CD4-positive, alpha-beta memory T cell (primary cell): Measurements from ENCODE around the gene ARMC9. TPM values are rescaled to one million over a fixed set of nuclear protein-coding genes. Genes with fewer than 3 reads are reported as not detected.

Experiments
- CTCF ChIA-PET: fragments of 350-600 bp; sonication (Branson Sonifier 250); formaldehyde crosslinking; loops from one replicate; lab custom pipeline; 2021; ENCODE audit warnings: inconsistent platforms; ENCODE audit not compliant: partially characterized antibody; lab: Charles Lee
- POLR2A ChIA-PET: fragments of 350-600 bp; sonication (Branson Sonifier 250); formaldehyde crosslinking; loops from one replicate; lab custom pipeline; 2021; ENCODE audit not compliant: partially characterized antibody; lab: Charles Lee
- DNase-seq, 5 donors: peaks; one replicate each; pipeline versions ENCODE4 v3.0.0 to v3.0.0-alpha.2; 2020 to 2022; ENCODE audit warnings: mixed read lengths in 1 of 5
- H3K27ac ChIP-seq: one replicate; pipeline ENCODE4 v1.7.0; 2013; ENCODE audit warnings: low read depth, low read length
- H3K27me3 ChIP-seq: 2 replicates; pipeline ENCODE4 v1.7.0; 2013; ENCODE audit warnings: mild to moderate bottlenecking, low read length, moderate library complexity; ENCODE audit not compliant: insufficient read depth
- H3K36me3 ChIP-seq: 2 replicates; pipeline ENCODE4 v1.7.0; 2013; ENCODE audit warnings: mild to moderate bottlenecking, low read length, moderate library complexity; ENCODE audit not compliant: insufficient read depth
- H3K4me1 ChIP-seq: 2 replicates; pipeline ENCODE4 v1.7.0; 2013; ENCODE audit warnings: mild to moderate bottlenecking, low read length, moderate library complexity; ENCODE audit not compliant: insufficient read depth
- H3K4me3 ChIP-seq, 2 donors: one replicate each; pipeline ENCODE4 v1.7.0; 2013; ENCODE audit warnings: low read length in 2 of 2, mild to moderate bottlenecking in 1 of 2
- H3K9me3 ChIP-seq, 2 donors: one replicate each; pipeline ENCODE4 v1.7.0; 2013; ENCODE audit warnings: low read length in 2 of 2, control low read depth in 1 of 2; ENCODE audit not compliant: control insufficient read depth in 1 of 2
- H3K27ac Mint-ChIP-seq, 7 donors: one replicate each; pipeline ENCODE4 v1.8.0; 2020 to 2021; ENCODE audit warnings: mixed read lengths in 7 of 7, mild to moderate bottlenecking in 6 of 7, inconsistent platforms in 3 of 7, moderate library complexity in 3 of 7
- H3K27me3 Mint-ChIP-seq, 2 donors: one replicate each; pipeline ENCODE4 v1.8.0; 2020 to 2021; ENCODE audit warnings: mixed read lengths in 2 of 2
- H3K36me3 Mint-ChIP-seq, 2 donors: one replicate each; pipeline ENCODE4 v1.8.0; 2020 to 2021; ENCODE audit warnings: mixed read lengths in 2 of 2, inconsistent platforms in 1 of 2, mild to moderate bottlenecking in 1 of 2
- H3K4me1 Mint-ChIP-seq, 4 donors: one replicate each; pipeline ENCODE4 v1.8.0; 2020 to 2021; ENCODE audit warnings: mixed read lengths in 4 of 4, mild to moderate bottlenecking in 1 of 4
- H3K4me3 Mint-ChIP-seq, 8 donors: one replicate each; pipeline ENCODE4 v1.8.0; 2020 to 2021; ENCODE audit warnings: mixed read lengths in 8 of 8, mild to moderate bottlenecking in 7 of 8, moderate library complexity in 6 of 8, inconsistent platforms in 3 of 8
- H3K9me3 Mint-ChIP-seq, 8 donors: one replicate each; pipeline ENCODE4 v1.8.0; 2020 to 2021; ENCODE audit warnings: mixed read lengths in 8 of 8, mild to moderate bottlenecking in 5 of 8, inconsistent platforms in 3 of 8, moderate library complexity in 1 of 8
- intact Hi-C: fragments of 100-400 bp; cut with micrococcal nuclease; formaldehyde crosslinking; loops from one replicate; pipeline ENCODE4 v1.15.1; 2023
- polyA plus RNA-seq, 2 donors: library from polyadenylated mRNA; unstranded; fragments of 300-500 nt; fragmentation: Illumina TruSeq; gene quantifications; one replicate each; pipeline ENCODE4 v1.2.3, GENCODE V29; 2021
- total RNA-seq, 2 experiments: library from RNA; stranded (reverse); gene quantifications; one replicate each; pipeline ENCODE4 v1.2.3, GENCODE V29; 2021

Gene ARMC9
- total and polyA plus RNA-seq, 4 experiments from 2014 or later, result 0.50 to 1.4 (median 1.1) TPM; not detected in 1

DNA sequence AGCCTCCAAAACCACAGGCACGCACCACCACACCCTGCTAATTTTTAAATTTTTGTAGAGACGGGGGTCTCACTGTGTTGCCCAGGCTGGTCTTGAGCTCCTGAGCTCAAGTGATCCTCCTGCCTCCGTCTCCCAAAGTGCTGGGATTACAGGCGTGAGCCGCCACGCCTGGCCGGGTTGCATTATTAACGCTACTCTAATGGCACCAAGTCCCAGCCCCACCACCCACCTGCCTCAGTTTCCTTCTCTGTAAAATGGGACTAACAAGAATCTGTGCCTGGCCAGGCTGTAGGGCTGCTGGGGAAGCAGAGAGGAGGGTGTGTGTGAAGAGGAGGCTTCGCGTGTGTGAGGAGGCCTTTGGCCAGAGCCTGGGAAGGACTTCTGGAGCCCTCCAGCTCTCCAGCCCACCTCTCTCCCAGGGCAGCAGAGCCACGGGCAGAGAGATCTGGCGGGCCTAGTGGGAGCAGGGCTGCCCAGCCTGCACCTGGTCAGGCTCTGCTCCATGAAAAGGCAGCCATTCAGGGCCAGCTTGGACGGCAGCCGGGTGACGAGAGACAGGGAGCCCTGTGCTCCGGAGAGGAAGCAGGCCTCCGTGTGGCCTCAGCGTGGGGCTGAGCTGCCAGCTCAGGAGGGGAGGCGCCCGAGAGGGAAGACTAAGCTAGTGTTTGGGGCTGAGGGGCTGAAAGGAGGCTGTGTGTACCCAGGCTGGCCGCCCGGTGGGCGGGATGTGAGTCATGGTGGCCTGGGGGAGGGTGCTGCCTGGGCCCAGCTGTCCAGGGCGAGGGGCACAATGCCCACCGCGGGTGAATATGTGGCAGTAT lies 189.7 kb downstream of the ARMC9 start:
- peaks cover 2 to 10% of the 10 kb centered on the region in 2 donors for H3K27me3 Mint-ChIP-seq
- intact Hi-C loops, result no loop called here
- no peak overlapping the region for H3K27ac Mint-ChIP-seq
- CTCF ChIA-PET, result interaction anchor here (0.6 kb wide), 1 partner anchor 1219 kb away, joined by 3 read pairs; no protein-coding TSS in a partner anchor
- POLR2A ChIA-PET, result no interaction called here
- H3K4me3 ChIP-seq, result no peak overlapping the region
- no peak overlapping the region for H3K27ac ChIP-seq
- no peaks in the 10 kb centered on the region for H3K4me1 ChIP-seq
- H3K36me3 ChIP-seq, result no peaks in the 10 kb centered on the region
- H3K36me3 Mint-ChIP-seq, result no peaks in the 10 kb centered on the region
- H3K9me3 Mint-ChIP-seq, result peaks cover 0 to 14% (median 10%) of the 10 kb centered on the region in 8 donors
- no peak for DNase-seq
- no peaks in the 10 kb centered on the region for H3K27me3 ChIP-seq
- no peaks in the 10 kb centered on the region for H3K4me1 Mint-ChIP-seq
- H3K4me3 Mint-ChIP-seq, result no peak overlapping the region
- H3K9me3 ChIP-seq, result no peaks in the 10 kb centered on the region

- Histone ChIP-seq H3K27ac (no peak overlapping the region), H3K36me3 (no peaks in the 10 kb centered on the region), H3K9me3 (no peaks in the 10 kb centered on the region), H3K27me3 (peaks cover under 1% of the 10 kb centered on the region), H3K4me1 (no peaks in the 10 kb centered on the region), H3K4me3 (no peak overlapping the region)
- Mint-ChIP-seq H3K4me3 (no peak overlapping the region), H3K27ac (no peak overlapping the region), H3K4me1 (peaks cover 0 to 4% (median 0%) of the 10 kb centered on the region in 4 donors), H3K36me3 (no peaks in the 10 kb centered on the region), H3K9me3 (peaks cover 0 to 14% (median 9%) of the 10 kb centered on the region in 8 donors), H3K27me3 (peaks cover 5 to 17% of the 10 kb centered on the region in 2 donors)
- POLR2A ChIA-PET, result no interaction called here
- no peak for DNase-seq
- CTCF ChIA-PET, result no interaction called here
- intact Hi-C loops, result no loop called here
Measured at GRCh38 chr2:231388725-231389346, 190.4 kb downstream of the ARMC9 start.

- Histone ChIP-seq H3K4me1 (no peaks in the 10 kb centered on the region), H3K36me3 (no peaks in the 10 kb centered on the region), H3K4me3 (no peak overlapping the region), H3K27ac (no peak overlapping the region), H3K9me3 (no peaks in the 10 kb centered on the region), H3K27me3 (peaks cover 10% of the 10 kb centered on the region)
- Mint-ChIP-seq H3K27ac (no peak overlapping the region), H3K4me1 (peaks cover 1 to 9% (median 6%) of the 10 kb centered on the region in 4 donors), H3K27me3 (peaks cover 12 to 27% of the 10 kb centered on the region in 2 donors), H3K4me3 (no peak overlapping the region), H3K36me3 (no peaks in the 10 kb centered on the region), H3K9me3 (peaks cover 0 to 4% (median 0%) of the 10 kb centered on the region in 8 donors)
- POLR2A ChIA-PET, result no interaction called here
- intact Hi-C loops, result no loop called here
- CTCF ChIA-PET, result no interaction called here
- no peak for DNase-seq
Measured at GRCh38 chr2:231390667-231391066, 192.2 kb downstream of the ARMC9 start.

DNA sequence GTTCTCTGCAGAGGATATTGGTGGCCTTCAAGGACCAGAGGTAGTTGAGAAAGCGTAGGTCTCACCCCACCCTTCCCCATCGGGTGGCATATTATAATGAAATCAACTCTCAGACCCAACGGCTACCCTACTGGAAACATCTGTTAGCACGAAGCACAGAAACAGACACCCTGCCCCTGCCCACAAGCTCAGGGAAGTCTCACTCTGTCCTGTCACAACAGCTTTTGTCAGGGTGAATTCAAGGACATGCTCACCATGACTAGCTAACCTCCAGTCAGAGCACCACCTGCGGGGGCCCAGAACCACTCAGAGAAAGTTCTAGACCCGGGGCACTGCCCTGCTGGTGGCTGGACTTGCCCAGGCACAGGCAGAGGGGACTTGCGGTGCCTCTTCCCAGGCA lies 193.6 kb downstream of the ARMC9 start:
- Mint-ChIP-seq H3K4me1 (peaks cover 1 to 11% (median 6%) of the 10 kb centered on the region in 4 donors), H3K4me3 (no peak overlapping the region), H3K9me3 (no peaks in the 10 kb centered on the region), H3K27ac (peak overlapping the region in 1 of 7 donors; percentile 57), H3K27me3 (peaks cover 16 to 34% of the 10 kb centered on the region in 2 donors), H3K36me3 (no peaks in the 10 kb centered on the region)
- H3K27ac ChIP-seq, result no peak overlapping the region
- peaks cover 10% of the 10 kb centered on the region for H3K27me3 ChIP-seq
- no peak for DNase-seq
- H3K4me3 ChIP-seq, result no peak overlapping the region
- no peaks in the 10 kb centered on the region for H3K4me1 ChIP-seq
- intact Hi-C loops, result no loop called here
- no peaks in the 10 kb centered on the region for H3K36me3 ChIP-seq
- no peaks in the 10 kb centered on the region for H3K9me3 ChIP-seq
- CTCF ChIA-PET, result no interaction called here
- POLR2A ChIA-PET, result no interaction called here

DNA sequence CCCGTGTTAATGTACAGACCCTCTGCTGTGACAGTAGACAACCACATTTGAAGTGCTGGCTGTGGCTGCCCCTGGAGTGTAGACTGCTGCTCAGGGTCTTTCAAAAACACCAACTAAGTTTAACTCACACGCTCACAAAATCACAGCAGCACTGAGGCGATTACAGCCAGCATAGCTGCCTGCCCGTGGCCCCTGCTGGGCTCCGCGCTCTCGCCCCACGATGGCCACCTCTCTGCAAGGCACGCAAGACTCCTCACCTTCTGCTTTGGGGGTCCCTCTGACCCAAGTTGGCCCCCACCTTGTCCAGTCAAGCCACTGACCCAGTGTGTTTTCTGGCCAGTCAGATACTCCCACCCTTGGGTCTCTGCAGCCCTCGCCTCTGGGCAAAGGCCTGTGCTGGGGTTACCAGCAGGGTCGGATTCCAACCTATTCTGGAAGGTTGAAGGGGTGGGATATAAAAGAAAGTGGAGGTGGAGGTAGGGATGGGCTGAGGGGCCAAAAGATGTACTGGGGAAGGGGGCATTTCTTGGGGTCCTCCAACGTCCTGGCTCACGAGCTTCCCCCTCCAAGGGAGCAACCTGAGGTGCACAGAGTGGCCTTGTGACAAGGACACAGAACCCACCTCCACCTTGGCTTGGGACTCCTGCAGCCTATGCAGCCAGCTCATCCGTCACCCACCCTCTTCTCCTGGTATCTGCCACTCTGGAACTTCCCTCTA lies 194.2 kb downstream of the ARMC9 start:
- DNase-seq, result no peak
- Histone ChIP-seq H3K9me3 (no peaks in the 10 kb centered on the region), H3K4me3 (no peak overlapping the region), H3K36me3 (no peaks in the 10 kb centered on the region), H3K4me1 (no peaks in the 10 kb centered on the region), H3K27me3 (peaks cover 10% of the 10 kb centered on the region), H3K27ac (no peak overlapping the region)
- H3K4me3 Mint-ChIP-seq, result peak overlapping the region in 2 of 8 donors; percentile 27 to 36
- peaks cover 17 to 36% of the 10 kb centered on the region in 2 donors for H3K27me3 Mint-ChIP-seq
- H3K36me3 Mint-ChIP-seq, result no peaks in the 10 kb centered on the region
- ChIA-PET CTCF (no interaction called here), POLR2A (no interaction called here)
- peak overlapping the region in 1 of 7 donors; percentile 52 for H3K27ac Mint-ChIP-seq
- intact Hi-C loops, result no loop called here
- no peaks in the 10 kb centered on the region for H3K9me3 Mint-ChIP-seq
- peaks cover 1 to 14% (median 6%) of the 10 kb centered on the region in 4 donors for H3K4me1 Mint-ChIP-seq

DNA sequence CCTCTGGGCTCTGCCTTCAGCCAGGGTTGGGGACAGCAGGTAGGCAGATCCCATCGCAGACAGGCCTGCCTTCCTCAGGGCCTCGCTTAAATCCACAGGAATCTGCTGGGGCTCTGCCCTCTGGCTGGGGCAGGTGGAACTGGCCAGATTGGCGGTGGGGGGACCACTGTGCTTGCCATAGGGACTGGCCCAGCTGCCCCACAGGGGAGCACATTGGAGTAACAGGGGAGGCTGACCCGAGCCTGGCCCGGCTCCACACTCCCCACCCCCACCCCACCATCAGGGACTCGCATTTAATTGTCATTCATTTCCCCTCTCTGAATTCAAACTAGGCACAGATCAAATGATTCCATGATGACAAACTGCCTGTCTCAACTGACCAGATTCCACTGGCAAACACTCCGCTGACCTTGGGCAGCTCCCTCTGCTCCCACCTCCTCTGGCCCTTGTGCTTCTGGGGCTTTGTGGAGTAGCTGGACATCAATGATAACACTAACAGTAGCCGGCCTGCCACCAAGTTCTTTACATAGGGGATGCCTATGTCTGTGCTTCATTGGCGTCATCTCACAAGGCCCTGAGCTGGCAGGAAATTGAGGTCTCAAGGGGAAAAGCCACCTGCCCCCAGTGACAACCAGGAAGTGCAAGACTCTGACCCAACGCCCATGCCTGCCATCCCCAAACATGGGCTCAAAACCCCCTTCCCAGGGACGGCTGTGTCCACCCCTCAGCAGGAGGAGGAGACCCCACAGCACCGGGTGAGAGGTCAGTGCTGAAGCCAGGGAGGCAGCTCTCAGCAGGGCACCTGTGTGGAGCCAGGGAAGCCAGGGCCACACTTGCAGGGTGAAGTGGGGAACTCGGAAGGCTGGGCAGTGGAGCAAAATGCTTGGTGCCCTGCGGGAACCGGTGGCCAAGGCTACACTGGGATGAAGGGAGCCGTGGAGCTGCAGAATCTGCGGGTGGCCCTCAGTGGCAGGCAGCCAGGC lies 195.0 kb downstream of the ARMC9 start:
- Histone ChIP-seq H3K4me1 (no peaks in the 10 kb centered on the region), H3K36me3 (no peaks in the 10 kb centered on the region), H3K27me3 (peaks cover 10% of the 10 kb centered on the region), H3K27ac (no peak overlapping the region), H3K9me3 (no peaks in the 10 kb centered on the region), H3K4me3 (no peak overlapping the region)
- Mint-ChIP-seq H3K4me1 (peaks cover 1 to 14% (median 6%) of the 10 kb centered on the region in 4 donors), H3K27ac (peak overlapping the region in 2 of 7 donors; percentile 6 to 66), H3K27me3 (peaks cover 19 to 36% of the 10 kb centered on the region in 2 donors), H3K4me3 (peak overlapping the region in 3 of 8 donors; percentile 20 to 39 (median 36)), H3K9me3 (no peaks in the 10 kb centered on the region), H3K36me3 (no peaks in the 10 kb centered on the region)
- CTCF ChIA-PET, result interaction anchor here (1.5 kb wide), 1 partner anchor 14 kb away, joined by 4 read pairs; no protein-coding TSS in a partner anchor
- POLR2A ChIA-PET, result no interaction called here
- intact Hi-C loops, result no loop called here
- DNase-seq, result no peak
